Endometrium (tissue), 2 donors: Measurements from ENCODE around the gene ABCA12.
"Not testable (repeated sequence)": the region's sequence is repeated elsewhere in the genome, so short reads cannot be mapped to it uniquely, and the experiment has no call there.

Source experiments
- FAIRE-seq: peaks from 2 replicates; lab custom pipeline; 2012; peaks lifted over from hg19 to GRCh38; lab: Jason Lieb, UNC
- donor health status: control.
- donor health status: control.

The ABCA12 gene, protein sequence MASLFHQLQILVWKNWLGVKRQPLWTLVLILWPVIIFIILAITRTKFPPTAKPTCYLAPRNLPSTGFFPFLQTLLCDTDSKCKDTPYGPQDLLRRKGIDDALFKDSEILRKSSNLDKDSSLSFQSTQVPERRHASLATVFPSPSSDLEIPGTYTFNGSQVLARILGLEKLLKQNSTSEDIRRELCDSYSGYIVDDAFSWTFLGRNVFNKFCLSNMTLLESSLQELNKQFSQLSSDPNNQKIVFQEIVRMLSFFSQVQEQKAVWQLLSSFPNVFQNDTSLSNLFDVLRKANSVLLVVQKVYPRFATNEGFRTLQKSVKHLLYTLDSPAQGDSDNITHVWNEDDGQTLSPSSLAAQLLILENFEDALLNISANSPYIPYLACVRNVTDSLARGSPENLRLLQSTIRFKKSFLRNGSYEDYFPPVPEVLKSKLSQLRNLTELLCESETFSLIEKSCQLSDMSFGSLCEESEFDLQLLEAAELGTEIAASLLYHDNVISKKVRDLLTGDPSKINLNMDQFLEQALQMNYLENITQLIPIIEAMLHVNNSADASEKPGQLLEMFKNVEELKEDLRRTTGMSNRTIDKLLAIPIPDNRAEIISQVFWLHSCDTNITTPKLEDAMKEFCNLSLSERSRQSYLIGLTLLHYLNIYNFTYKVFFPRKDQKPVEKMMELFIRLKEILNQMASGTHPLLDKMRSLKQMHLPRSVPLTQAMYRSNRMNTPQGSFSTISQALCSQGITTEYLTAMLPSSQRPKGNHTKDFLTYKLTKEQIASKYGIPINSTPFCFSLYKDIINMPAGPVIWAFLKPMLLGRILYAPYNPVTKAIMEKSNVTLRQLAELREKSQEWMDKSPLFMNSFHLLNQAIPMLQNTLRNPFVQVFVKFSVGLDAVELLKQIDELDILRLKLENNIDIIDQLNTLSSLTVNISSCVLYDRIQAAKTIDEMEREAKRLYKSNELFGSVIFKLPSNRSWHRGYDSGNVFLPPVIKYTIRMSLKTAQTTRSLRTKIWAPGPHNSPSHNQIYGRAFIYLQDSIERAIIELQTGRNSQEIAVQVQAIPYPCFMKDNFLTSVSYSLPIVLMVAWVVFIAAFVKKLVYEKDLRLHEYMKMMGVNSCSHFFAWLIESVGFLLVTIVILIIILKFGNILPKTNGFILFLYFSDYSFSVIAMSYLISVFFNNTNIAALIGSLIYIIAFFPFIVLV (N-terminal part only)

GRCh38 chr2:215138479-215138878 is at the start of gene ABCA12:
ABCA12 (minus strand) TSS chr2:215138626; CDS start chr2:215138208, 418 bp downstream.
- FAIRE-seq = no peak

- no peak for FAIRE-seq
Measured at GRCh38 chr2:215188078-215188477, 49.7 kb upstream of the ABCA12 start.

- no peak for FAIRE-seq
Measured at GRCh38 chr2:215186021-215186420, 47.6 kb upstream of the ABCA12 start.

DNA sequence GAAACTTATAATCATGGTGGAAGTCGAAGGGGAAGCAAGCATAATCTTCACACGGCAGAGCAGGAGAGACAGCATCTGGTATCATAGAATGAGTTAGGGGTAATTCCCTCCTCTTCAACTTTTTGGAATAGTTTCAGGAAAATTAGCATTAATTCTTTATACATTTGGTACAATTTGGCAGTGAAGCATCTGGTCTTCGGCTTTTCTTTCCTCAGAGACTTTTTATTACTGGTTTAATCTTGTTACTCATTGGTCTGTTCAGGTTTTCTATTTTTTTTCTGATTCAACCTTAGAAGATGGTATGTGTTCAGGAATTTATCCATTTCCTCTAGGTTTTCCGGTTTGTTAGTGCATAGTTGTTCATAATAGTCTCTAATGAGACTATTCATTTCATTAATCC is 39.7 kb upstream of the ABCA12 start:
- FAIRE-seq = no peak

- no peak for FAIRE-seq
Measured at GRCh38 chr2:215171796-215172195, 33.4 kb upstream of the ABCA12 start.

GRCh38 chr2:215171151-215171550 is 32.7 kb upstream of the ABCA12 start:
- FAIRE-seq = no peak

DNA sequence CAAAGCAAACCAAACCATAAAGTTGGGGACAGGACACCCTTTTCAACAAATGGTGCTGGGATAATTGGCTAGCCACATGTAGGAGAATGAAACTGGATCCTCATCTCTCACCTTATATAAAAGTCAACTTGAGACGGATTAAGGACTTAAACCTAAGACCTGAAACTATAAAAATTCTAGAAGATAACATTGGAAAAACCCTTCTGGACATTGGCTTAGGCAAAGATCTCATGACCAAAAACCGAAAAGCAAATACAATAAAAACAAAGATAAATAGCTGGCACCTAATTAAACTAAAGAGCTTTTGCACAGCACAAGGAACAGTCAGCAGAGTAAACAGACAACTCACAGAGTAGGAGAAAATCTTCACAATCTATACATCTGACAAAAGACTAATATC is 28.1 kb upstream of the ABCA12 start:
- FAIRE-seq = not testable (repeated sequence)

DNA sequence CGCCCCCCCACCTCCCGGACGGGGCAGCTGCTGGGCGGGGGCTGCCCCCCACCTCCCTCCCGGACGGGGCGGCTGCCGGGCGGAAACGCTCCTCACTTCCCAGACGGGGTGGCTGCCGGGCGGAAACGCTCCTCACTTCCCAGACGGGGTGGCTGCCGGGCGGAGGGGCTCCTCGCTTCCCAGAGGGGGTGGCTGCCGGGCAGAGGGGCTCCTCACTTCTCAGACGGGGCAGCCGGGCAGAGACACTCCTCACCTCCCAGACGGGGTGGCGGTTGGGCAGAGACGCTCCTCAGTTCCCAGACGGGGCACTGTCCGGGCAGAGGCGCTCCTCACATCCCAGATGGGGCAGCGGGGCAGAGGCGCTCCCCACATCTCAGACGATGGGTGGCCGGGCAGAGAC is 24.9 kb upstream of the ABCA12 start:
- not testable (repeated sequence) for FAIRE-seq

DNA sequence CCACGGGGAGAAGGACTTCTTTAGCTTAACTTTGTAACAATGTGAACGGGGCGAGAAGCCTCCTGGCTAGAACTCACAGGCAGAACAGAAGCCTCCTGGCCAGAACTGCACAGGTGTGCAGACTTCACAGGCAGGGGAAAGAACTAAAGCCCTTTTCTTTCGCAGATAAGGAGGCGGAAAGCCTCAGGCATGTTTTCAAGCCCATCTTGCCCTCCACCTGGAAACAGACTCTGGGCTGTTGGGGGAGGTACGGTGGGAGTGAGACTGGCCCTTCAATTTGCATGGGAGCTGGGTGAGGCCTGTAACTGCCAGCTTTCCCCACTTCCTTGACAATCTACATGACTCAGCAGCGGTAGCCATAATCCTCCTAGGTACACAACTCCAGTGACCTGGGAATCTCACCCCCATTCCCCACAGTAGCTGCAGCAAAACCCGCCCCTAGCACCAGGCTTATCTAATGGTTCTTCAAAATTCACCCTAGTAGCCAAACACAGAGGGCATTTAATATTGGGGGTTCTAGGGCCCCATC is 22.9 kb upstream of the ABCA12 start:
- FAIRE-seq = no peak

- no peak for FAIRE-seq
Measured at GRCh38 chr2:215160081-215160480, 21.7 kb upstream of the ABCA12 start.

GRCh38 chr2:215156453-215156852 is 18.0 kb upstream of the ABCA12 start:
- FAIRE-seq = no peak

- no peak for FAIRE-seq
Measured at GRCh38 chr2:215149894-215150293, 11.5 kb upstream of the ABCA12 start.

DNA sequence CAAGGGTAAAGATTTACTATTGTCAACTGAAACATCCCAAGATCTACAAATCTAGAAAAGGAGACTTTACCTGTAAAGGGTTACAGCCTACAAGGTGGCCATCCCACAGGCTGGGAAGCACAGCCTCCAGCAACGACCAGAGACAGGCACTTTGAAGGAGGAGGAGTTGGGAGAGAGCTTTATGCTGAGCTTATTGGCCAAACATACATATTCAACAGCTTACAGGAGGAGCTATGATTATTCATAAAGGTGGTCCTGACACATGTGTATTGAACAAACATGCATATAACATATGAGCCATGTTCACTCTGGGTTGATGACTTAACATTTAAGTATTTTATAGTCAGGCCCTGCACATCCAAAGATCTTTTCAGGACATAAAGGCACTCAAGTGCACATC is 11.1 kb upstream of the ABCA12 start:
- FAIRE-seq = no peak

GRCh38 chr2:215149060-215149459 is 10.6 kb upstream of the ABCA12 start:
- FAIRE-seq = no peak

DNA sequence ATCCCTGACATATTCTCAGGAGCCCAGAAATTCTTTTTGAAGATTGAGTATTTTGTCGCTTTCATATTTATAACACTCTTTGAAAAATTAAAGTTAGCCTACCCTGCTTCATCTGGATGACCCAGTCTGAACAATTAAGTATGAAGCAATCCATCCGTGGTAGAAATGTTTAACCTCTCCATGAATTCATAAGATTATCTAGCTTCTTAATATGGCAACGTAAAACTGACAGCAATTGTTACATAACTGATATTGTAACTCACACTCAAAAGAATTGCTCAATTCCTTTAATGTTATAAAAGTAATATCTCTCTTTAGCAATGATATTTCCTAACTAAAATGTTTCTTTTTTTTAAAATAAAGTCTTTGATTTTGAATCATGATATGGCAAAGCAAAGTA is 7.2 kb upstream of the ABCA12 start:
- no peak for FAIRE-seq

- no peak for FAIRE-seq
Measured at GRCh38 chr2:215144106-215144875, 5.9 kb upstream of the ABCA12 start.

DNA sequence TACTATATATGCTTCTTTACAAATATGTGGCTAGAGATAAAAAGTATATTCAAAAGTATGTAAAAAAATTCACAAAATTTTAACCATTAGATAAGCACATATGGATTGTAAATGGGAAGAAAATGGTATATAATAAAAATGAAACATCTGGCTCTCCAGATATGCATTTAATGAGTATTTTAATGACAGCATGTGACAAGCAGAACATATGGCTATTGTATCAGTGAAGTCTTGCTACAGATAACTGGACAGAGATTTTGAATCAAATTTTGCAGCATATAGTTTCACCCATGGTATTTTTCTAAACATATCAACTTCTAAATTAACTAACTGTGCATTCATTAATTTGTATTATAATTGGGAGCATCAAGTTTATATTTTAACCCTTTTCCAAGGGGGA is 5.0 kb upstream of the ABCA12 start:
- no peak for FAIRE-seq

DNA sequence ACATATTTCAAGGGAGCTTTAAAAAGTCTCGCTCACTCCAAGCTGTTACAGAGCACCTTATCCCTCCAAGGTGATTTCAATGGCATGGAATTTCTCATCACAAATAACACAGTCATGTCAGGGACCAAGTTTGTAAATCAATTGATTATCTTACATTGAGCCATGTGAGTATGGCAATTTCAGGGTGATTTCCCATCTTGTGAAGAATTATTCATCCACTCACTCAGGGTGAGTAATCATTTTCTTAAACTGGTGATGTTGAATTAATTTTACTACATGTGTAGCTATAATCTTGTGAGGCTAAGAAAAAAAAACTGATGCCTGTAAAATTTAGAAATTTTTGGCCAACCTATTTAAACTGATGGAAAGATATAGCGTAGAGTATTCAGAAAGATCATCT is 3.3 kb upstream of the ABCA12 start:
- FAIRE-seq = no peak

- no peak for FAIRE-seq
Measured at GRCh38 chr2:215140166-215140707, 1.8 kb upstream of the ABCA12 start.

GRCh38 chr2:215137741-215138340 is 585 bp downstream of the ABCA12 start:
- no peak for FAIRE-seq

GRCh38 chr2:215137329-215137686 is 1.1 kb downstream of the ABCA12 start:
- FAIRE-seq = no peak
